Spleen (tissue), 11 donors: ENCODE measurements around the gene HDGFL1. TPM values are rescaled to one million over a fixed set of nuclear protein-coding genes. Genes with fewer than 3 reads are reported as not detected.

Experiments
- DNase-seq: peaks from one replicate; pipeline ENCODE4 v3.0.0-alpha.2; 2020
- H3K27ac ChIP-seq, 8 donors: fragments of 200-600 bp; sonication (generic) in 7 of 8; 1 replicate in 4 of 8; 2 replicates in 4 of 8; pipeline versions ENCODE4 v1.5.0 to v1.8.0; 2016 to 2021; ENCODE audit warnings: inconsistent platforms in 4 of 8, mild to moderate bottlenecking in 4 of 8, moderate library complexity in 1 of 8
- H3K27me3 ChIP-seq, 7 donors: fragments of 200-600 bp; sonication (generic) in 6 of 7; replicated peaks in 1 of 7; 1 replicate in 4 of 7; 2 replicates in 3 of 7; pipeline versions ENCODE4 v1.5.0 to v1.8.0; 2016 to 2021; ENCODE audit warnings: inconsistent platforms in 3 of 7, mild to moderate bottlenecking in 1 of 7
- H3K36me3 ChIP-seq, 6 donors: fragments of 200-600 bp; sonication (generic) in 5 of 6; 1 replicate in 4 of 6; 2 replicates in 2 of 6; pipeline versions ENCODE4 v1.5.0 to v1.8.0; 2016 to 2021; ENCODE audit warnings: inconsistent platforms in 2 of 6
- H3K4me1 ChIP-seq, 6 donors: fragments of 200-600 bp; sonication (generic) in 5 of 6; 1 replicate in 3 of 6; 2 replicates in 3 of 6; pipeline versions ENCODE4 v1.5.0 to v1.8.0; 2016 to 2021; ENCODE audit warnings: inconsistent platforms in 3 of 6
- H3K4me3 ChIP-seq, 8 donors: fragments of 200-600 bp; sonication (generic) in 7 of 8; 1 replicate in 4 of 8; 2 replicates in 4 of 8; pipeline versions ENCODE4 v1.5.0 to v1.8.0; 2016 to 2021; ENCODE audit warnings: inconsistent platforms in 4 of 8, mild to moderate bottlenecking in 4 of 8, moderate library complexity in 2 of 8
- H3K9me3 ChIP-seq, 8 donors: fragments of 200-600 bp; sonication (generic) in 7 of 8; 1 replicate in 4 of 8; 2 replicates in 4 of 8; pipeline versions ENCODE4 v1.5.0 to v1.8.0; 2016 to 2021; ENCODE audit warnings: inconsistent platforms in 4 of 8
- CTCF ChIP-seq, 11 experiments: fragments of 200-600 bp in 7 of 11; fragments of 450-650 bp in 4 of 11; sonication (generic) in 4 of 11; IDR thresholded peaks in 8 of 11; conservative IDR thresholded peaks in 3 of 11; 1 replicate in 7 of 11; 2 replicates in 4 of 11; pipeline versions ENCODE4 v1.4.0 to v1.8.0; 2016 to 2021; ENCODE audit warnings: antibody characterized with exemption in 11 of 11, inconsistent platforms in 4 of 11, mild to moderate bottlenecking in 1 of 11
- POLR2A ChIP-seq, 3 donors: fragments of 450-650 bp; IDR thresholded peaks; one replicate each; pipeline ENCODE4 v1.5.1; 2017; ENCODE audit warnings: antibody characterized with exemption in 3 of 3, mild to moderate bottlenecking in 1 of 3
- POLR2AphosphoS5 ChIP-seq, 3 donors: sonication (generic); formaldehyde crosslinking; IDR thresholded peaks; one replicate each; pipeline ENCODE4 v1.5.1; 2017; ENCODE audit warnings: antibody characterized with exemption in 3 of 3
- WGBS, 5 donors: extraction: QIAGEN DNeasy Blood & Tissue Kit in 3 of 5; methylation state at CpG; one replicate each; pipeline versions ENCODE4 v1.1.5 to v1.1.7; 2013 to 2018; 5-methylcytosine and 5-hydroxymethylcytosine counted together
- intact Hi-C: fragments of 100-400 bp; cut with DNase I; formaldehyde crosslinking; loops from one replicate; pipeline ENCODE4 v1.15.0; 2023; ENCODE audit warnings: low total_unique reads
- polyA plus RNA-seq, 3 donors: library from polyadenylated mRNA; stranded (reverse); fragments of 200-250 nt; gene quantifications; one replicate each; pipeline ENCODE4 v1.2.1, GENCODE V29; 2013
- total RNA-seq, 7 donors: library from RNA; depleted of rRNA in 3 of 7; stranded (reverse); fragments of >200 nt in 3 of 7; fragmentation: NEBNext Ultra II Directional in 4 of 7; extraction: Animal tissue kit (Norgen Biotek cat#: 25700) in 4 of 7; gene quantifications; one replicate each; pipeline versions ENCODE4 v1.1.0 to v1.2.1, GENCODE V29; 2016 to 2021
- donor health status: healthy with polysubstance abuse.
- donor health status: DM: no; HTN: no; CAD: no; lungs with moderate emphysema.
- donor health status: DM: no; HTN: no; CAD: no.
- donor health status: Bipolar disorder and iron deficiency.
- donor health status: healthy.
- donor health status: DM: no; HTN: no; CAD: no.
- donor health status: DM: yes; HTN: yes; CAD: no.

The HDGFL1 gene
- total and polyA plus RNA-seq, 10 donors, result not detected

- intact Hi-C loops, result no loop called here
- Histone ChIP-seq H3K4me3 (no peak overlapping the region), H3K4me1 (no peaks in the 10 kb centered on the region), H3K36me3 (no peaks in the 10 kb centered on the region), H3K9me3 (peaks cover 0 to 3% (median 0%) of the 10 kb centered on the region in 8 donors), H3K27me3 (no peaks in the 10 kb centered on the region), H3K27ac (no peak overlapping the region)
- DNase-seq, result no peak
- TF ChIP-seq CTCF (IDR thresholded peaks at IDR 0.05 in 8 of 11, conservative IDR thresholded peaks at IDR 0.05 in 3 of 11) (no peak), POLR2AphosphoS5 (IDR thresholded peaks at IDR 0.05) (no peak), POLR2A (IDR thresholded peaks at IDR 0.05) (no peak)
Measured at GRCh38 chr6:22596011-22596410, 26.6 kb downstream of the HDGFL1 start.

GRCh38 chr6:22598339-22598738 is 29.0 kb downstream of the HDGFL1 start:
- no peak for TF ChIP-seq POLR2AphosphoS5 (IDR thresholded peaks at IDR 0.05)
- TF ChIP-seq POLR2A (IDR thresholded peaks at IDR 0.05), result no peak
- TF ChIP-seq CTCF (IDR thresholded peaks at IDR 0.05 in 8 of 11, conservative IDR thresholded peaks at IDR 0.05 in 3 of 11), result no peak
- intact Hi-C loops, result no loop called here
- Histone ChIP-seq H3K9me3 (peaks cover 0 to 8% (median 2%) of the 10 kb centered on the region in 8 donors), H3K4me3 (no peak overlapping the region), H3K27ac (no peak overlapping the region), H3K27me3 (no peaks in the 10 kb centered on the region), H3K4me1 (no peaks in the 10 kb centered on the region), H3K36me3 (no peaks in the 10 kb centered on the region)
- DNase-seq, result no peak
- 52 to 84% (median 70%) methylated on average over 4 of the region's 4 CpGs for WGBS, 5 donors

- intact Hi-C loops, result no loop called here
- Histone ChIP-seq H3K36me3 (no peaks in the 10 kb centered on the region), H3K4me3 (no peak overlapping the region), H3K27ac (no peak overlapping the region), H3K9me3 (peaks cover 0 to 8% (median 2%) of the 10 kb centered on the region in 8 donors), H3K4me1 (no peaks in the 10 kb centered on the region), H3K27me3 (no peaks in the 10 kb centered on the region)
- DNase-seq, result no peak
- no peak for TF ChIP-seq CTCF (IDR thresholded peaks at IDR 0.05 in 8 of 11, conservative IDR thresholded peaks at IDR 0.05 in 3 of 11)
- WGBS, 5 donors, result 70 to 85% (median 79%) methylated on average over 4 of the region's 4 CpGs
Measured at GRCh38 chr6:22600059-22600458, 30.7 kb downstream of the HDGFL1 start.

- intact Hi-C loops, result no loop called here
- 50 to 61% (median 58%) methylated on average over 5 of the region's 5 CpGs for WGBS, 5 donors
- H3K36me3 ChIP-seq, result no peaks in the 10 kb centered on the region
- H3K4me3 ChIP-seq, result no peak overlapping the region
- DNase-seq, result no peak
- H3K9me3 ChIP-seq, result peaks cover 0 to 8% (median 2%) of the 10 kb centered on the region in 8 donors
- no peaks in the 10 kb centered on the region for H3K27me3 ChIP-seq
- TF ChIP-seq CTCF (IDR thresholded peaks at IDR 0.05 in 8 of 11, conservative IDR thresholded peaks at IDR 0.05 in 3 of 11), result no peak
- no peak for TF ChIP-seq POLR2A (IDR thresholded peaks at IDR 0.05)
- TF ChIP-seq POLR2AphosphoS5 (IDR thresholded peaks at IDR 0.05), result no peak
- H3K4me1 ChIP-seq, result no peaks in the 10 kb centered on the region
- H3K27ac ChIP-seq, result no peak overlapping the region
Measured at GRCh38 chr6:22601984-22602383, 32.6 kb downstream of the HDGFL1 start.
